Uterus (tissue), 4 donors: ENCODE data around the gene MFSD12. TPM values are rescaled to one million over a fixed set of nuclear protein-coding genes. Genes with fewer than 3 reads are reported as not detected.
"Not testable (repeated sequence)": the region's sequence is repeated elsewhere in the genome, so short reads cannot be mapped to it uniquely, and the experiment has no call there.

Source experiments
- DNase-seq, 2 donors: peaks; one replicate each; pipeline ENCODE4 v3.0.0-alpha.2; 2019 to 2020
- H3K27ac ChIP-seq, 2 donors: fragments of 200-600 bp; sonication (generic); 1 replicate in 1 of 2; 2 replicates in 1 of 2; pipeline ENCODE4 v1.5.1; 2016 to 2018
- H3K27me3 ChIP-seq, 2 donors: fragments of 200-600 bp; sonication (generic); one replicate each; pipeline ENCODE4 v1.5.1; 2018 to 2019; ENCODE audit warnings: control low read depth in 1 of 2
- H3K36me3 ChIP-seq, 2 donors: fragments of 200-600 bp; sonication (generic); one replicate each; pipeline ENCODE4 v1.5.1; 2019; ENCODE audit warnings: control low read depth in 1 of 2
- H3K4me1 ChIP-seq, 2 donors: fragments of 200-600 bp; sonication (generic); one replicate each; pipeline ENCODE4 v1.5.1; 2018 to 2019; ENCODE audit warnings: control low read depth in 1 of 2
- H3K4me3 ChIP-seq, 2 donors: fragments of 200-600 bp; sonication (generic); 1 replicate in 1 of 2; 2 replicates in 1 of 2; pipeline ENCODE4 v1.5.1; 2018 to 2019; ENCODE audit warnings: mild to moderate bottlenecking in 1 of 2
- H3K9me3 ChIP-seq, 2 donors: fragments of 200-600 bp; sonication (generic); one replicate each; pipeline ENCODE4 v1.5.1; 2019; ENCODE audit warnings: control low read depth in 1 of 2
- POLR2A ChIP-seq, 2 donors: fragments of 450-650 bp; IDR thresholded peaks; one replicate each; pipeline ENCODE4 v1.6.1; 2016; ENCODE audit warnings: antibody characterized with exemption in 2 of 2, mild to moderate bottlenecking in 1 of 2, moderate library complexity in 1 of 2
- intact Hi-C: fragments of 100-400 bp; cut with DNase I; formaldehyde crosslinking; loops from one replicate; pipeline ENCODE4 v1.15.1; 2023; ENCODE audit warnings: low total_unique reads
- total RNA-seq, 4 donors: library from RNA; depleted of rRNA in 3 of 4; stranded (reverse); fragments of >200 nt in 3 of 4; gene quantifications; one replicate each; pipeline versions ENCODE4 v1.1.0 to v1.2.4, GENCODE V29; 2014 to 2023
- TF ChIP-seq, protein P1 (sequence below), 4 experiments: fragments of 200-600 bp in 2 of 4; fragments of 450-650 bp in 2 of 4; sonication (generic) in 2 of 4; IDR thresholded peaks; one replicate each; pipeline ENCODE4 v1.5.1; 2016 to 2019; ENCODE audit warnings: antibody characterized with exemption in 4 of 4, mild to moderate bottlenecking in 2 of 4, moderate library complexity in 1 of 4
- donor health status: DM: yes; HTN: yes; CAD: no.

The MFSD12 gene
- total RNA-seq, 4 donors from 2014 or later: 0.59 to 44.9 (median 38.9) TPM

DNA sequence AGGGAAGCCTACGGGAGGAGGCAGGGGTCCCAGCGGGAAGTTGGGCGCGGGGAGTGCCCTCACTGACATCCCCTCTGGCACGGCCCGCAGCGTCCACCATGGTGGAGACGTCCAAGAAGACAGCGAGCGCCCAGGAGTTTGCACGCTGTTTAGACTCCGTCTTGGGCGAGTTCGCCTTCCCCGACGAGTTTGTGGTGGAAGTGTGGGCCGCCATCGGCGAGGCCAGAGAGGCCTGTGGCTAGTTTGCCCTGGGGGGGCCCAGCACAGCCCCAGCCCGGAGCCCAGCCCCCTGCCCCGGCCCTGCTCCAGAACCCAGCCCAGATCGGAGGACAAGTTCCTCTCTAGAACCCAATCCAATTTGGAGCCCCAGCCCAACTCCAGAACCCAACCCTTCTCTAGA is 32.6 kb upstream of the MFSD12 start:
- Histone ChIP-seq H3K27me3 (peaks cover 0 to 3% of the 10 kb centered on the region in 2 donors), H3K4me3 (no peak overlapping the region), H3K9me3 (no peaks in the 10 kb centered on the region), H3K4me1 (no peaks in the 10 kb centered on the region), H3K27ac (no peak overlapping the region), H3K36me3 (no peaks in the 10 kb centered on the region)
- TF ChIP-seq POLR2A (IDR thresholded peaks at IDR 0.05): no peak
- TF ChIP-seq, protein P1, sequence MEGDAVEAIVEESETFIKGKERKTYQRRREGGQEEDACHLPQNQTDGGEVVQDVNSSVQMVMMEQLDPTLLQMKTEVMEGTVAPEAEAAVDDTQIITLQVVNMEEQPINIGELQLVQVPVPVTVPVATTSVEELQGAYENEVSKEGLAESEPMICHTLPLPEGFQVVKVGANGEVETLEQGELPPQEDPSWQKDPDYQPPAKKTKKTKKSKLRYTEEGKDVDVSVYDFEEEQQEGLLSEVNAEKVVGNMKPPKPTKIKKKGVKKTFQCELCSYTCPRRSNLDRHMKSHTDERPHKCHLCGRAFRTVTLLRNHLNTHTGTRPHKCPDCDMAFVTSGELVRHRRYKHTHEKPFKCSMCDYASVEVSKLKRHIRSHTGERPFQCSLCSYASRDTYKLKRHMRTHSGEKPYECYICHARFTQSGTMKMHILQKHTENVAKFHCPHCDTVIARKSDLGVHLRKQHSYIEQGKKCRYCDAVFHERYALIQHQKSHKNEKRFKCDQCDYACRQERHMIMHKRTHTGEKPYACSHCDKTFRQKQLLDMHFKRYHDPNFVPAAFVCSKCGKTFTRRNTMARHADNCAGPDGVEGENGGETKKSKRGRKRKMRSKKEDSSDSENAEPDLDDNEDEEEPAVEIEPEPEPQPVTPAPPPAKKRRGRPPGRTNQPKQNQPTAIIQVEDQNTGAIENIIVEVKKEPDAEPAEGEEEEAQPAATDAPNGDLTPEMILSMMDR (IDR thresholded peaks at IDR 0.05): no peak
- intact Hi-C loops: no loop called here
- DNase-seq: no peak

DNA sequence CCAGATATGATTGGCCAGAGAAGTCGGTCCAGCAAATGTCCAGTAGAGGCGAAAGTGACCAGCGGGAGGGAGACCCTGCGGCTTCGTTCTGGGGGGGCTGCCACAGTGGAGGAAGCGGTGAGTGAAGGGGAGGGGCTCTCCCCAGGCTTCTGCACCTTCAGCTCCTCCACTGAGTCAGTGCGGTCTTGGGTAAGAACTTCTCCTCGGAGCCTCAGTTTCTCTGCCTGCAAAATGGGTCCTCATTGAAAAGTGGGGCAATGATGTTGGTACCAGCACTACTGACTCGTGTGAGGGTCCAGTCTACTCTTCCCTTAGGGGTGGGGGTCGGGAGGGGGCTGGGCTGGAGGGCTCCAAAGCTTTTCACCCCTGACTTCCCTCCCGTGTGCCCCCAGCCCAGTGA is 32.1 kb upstream of the MFSD12 start:
- intact Hi-C loops: no loop called here
- Histone ChIP-seq H3K27ac (no peak overlapping the region), H3K36me3 (no peaks in the 10 kb centered on the region), H3K27me3 (peaks cover 0 to 3% of the 10 kb centered on the region in 2 donors), H3K4me3 (no peak overlapping the region), H3K4me1 (no peaks in the 10 kb centered on the region), H3K9me3 (no peaks in the 10 kb centered on the region)
- TF ChIP-seq POLR2A (IDR thresholded peaks at IDR 0.05): no peak
- TF ChIP-seq, protein P1 (IDR thresholded peaks at IDR 0.05): no peak
- DNase-seq: no peak

DNA sequence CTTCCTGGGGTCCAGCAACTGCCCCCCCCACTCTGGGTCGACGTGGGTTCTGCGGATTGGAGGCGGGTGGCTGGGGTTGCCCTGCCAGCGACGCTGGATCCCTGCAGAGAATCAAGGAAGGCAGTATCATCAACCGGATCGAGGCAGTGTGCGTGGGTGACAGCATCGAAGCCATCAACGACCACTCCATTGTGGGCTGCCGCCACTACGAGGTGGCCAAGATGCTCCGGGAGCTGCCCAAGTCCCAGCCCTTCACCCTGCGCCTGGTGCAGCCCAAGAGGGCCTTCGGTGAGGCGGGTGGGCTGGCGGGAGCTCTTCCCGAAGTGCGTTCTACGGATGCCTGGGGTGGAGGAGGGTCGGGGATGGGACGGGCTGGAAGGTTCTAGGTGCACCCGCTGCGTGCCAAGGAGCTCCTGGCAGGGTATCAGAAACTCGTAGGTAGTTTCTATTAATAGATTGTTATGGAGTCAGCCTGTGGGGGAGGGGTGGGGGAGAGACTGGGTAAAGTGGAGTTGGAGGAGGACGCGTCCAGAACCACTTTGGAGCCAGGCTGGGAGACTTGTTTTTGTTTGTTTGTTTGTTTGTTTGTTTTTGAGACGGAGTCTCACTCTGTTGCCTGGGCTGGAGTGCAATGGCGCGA is 29.4 kb upstream of the MFSD12 start:
- Histone ChIP-seq H3K4me3 (no peak overlapping the region), H3K4me1 (no peaks in the 10 kb centered on the region), H3K27me3 (peaks cover 0 to 3% of the 10 kb centered on the region in 2 donors), H3K9me3 (no peaks in the 10 kb centered on the region), H3K36me3 (no peaks in the 10 kb centered on the region), H3K27ac (no peak overlapping the region)
- DNase-seq: no peak
- intact Hi-C loops: no loop called here
- TF ChIP-seq POLR2A (IDR thresholded peaks at IDR 0.05): no peak
- TF ChIP-seq, protein P1 (IDR thresholded peaks at IDR 0.05): no peak

DNA sequence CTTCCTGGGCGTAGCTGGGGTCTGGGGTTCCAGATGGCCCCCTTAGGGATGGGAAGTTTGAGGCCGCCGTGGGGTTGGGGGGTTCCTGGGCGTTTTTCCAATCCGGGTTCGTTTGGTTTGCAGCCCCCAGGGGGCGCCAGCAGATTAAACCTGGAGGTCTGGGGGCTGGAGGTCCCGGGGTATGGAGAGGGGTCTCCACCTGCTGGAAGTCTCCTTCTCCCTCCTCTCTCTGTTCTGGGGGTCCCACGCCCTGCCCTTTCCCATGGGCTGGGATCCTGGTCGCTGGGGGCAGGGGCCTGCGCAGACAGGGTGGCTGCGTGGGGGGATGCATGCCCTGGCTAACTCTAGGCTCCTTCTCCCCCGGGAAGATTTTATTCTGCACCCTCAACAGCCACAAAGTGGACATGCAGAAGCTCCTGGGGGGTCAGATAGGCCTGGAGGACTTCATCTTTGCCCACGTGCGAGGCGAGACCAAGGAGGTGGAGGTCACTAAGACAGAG is 28.8 kb upstream of the MFSD12 start:
- intact Hi-C loops: no loop called here
- Histone ChIP-seq H3K4me3 (peak overlapping the region in 1 of 2 donors; percentile 5), H3K27me3 (peaks cover 0 to 3% of the 10 kb centered on the region in 2 donors), H3K9me3 (no peaks in the 10 kb centered on the region), H3K36me3 (no peaks in the 10 kb centered on the region), H3K27ac (no peak overlapping the region), H3K4me1 (no peaks in the 10 kb centered on the region)
- no peak for TF ChIP-seq POLR2A (IDR thresholded peaks at IDR 0.05)
- TF ChIP-seq, protein P1 (IDR thresholded peaks at IDR 0.05): peak; percentile 37 to 54 (median 38)
- DNase-seq: no peak

DNA sequence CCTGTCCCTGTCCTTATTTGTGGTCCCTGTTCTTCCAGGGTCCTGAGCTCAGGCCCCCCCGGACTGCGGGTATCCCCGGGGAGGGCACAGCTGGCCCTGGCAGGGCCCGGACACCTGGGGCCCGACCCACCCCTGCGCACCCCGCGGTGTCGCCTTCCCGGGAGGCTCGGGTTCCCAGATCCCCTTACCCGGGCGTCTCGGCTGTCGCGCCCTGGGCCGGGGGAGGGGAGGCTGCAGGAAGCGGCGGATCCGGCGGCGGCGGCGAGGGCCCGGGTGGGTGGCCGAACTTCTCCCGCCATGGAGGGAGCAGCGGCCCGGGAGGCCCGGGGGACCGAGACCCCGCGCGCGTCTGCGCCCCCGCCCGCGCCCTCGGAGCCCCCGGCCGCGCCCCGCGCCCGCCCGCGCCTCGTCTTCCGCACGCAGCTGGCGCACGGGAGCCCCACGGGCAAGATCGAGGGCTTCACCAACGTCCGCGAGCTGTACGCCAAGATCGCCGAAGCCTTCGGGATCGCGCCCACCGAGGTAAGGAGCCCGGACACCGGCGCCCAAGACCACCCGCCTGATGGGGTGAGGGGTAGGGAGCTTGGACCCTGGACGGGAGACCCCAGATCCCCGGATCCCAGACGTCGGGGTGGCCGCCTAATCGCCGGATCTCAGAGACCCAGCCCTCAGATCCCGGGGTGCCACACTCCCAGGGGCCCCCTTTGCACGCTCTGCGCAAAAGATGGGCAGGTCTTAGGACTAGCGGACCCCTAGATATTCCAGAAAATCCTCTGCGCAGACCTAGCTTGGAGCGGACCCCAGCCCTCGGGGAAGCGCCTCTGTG is 28.1 kb upstream of the MFSD12 start, which contains the start of gene GIPC3:
GIPC3 (plus strand) TSS at position 178 of the 826 bp plus-strand sequence; CDS start at position 298, 120 bp downstream.
- peaks cover 0 to 3% of the 10 kb centered on the region in 2 donors for H3K27me3 ChIP-seq
- peak within 1 kb of the TSS in 1 of 2 donors; percentile 5 for H3K4me3 ChIP-seq
- intact Hi-C loops: no loop called here
- no peak within 1 kb of the TSS for H3K27ac ChIP-seq
- TF ChIP-seq, protein P1 (IDR thresholded peaks at IDR 0.05): no peak
- no peak for TF ChIP-seq POLR2A (IDR thresholded peaks at IDR 0.05)
- no peak for DNase-seq
- no peaks in the 10 kb centered on the region for H3K9me3 ChIP-seq
- no peaks in the 10 kb centered on the region for H3K36me3 ChIP-seq
- H3K4me1 ChIP-seq: no peaks in the 10 kb centered on the region

DNA sequence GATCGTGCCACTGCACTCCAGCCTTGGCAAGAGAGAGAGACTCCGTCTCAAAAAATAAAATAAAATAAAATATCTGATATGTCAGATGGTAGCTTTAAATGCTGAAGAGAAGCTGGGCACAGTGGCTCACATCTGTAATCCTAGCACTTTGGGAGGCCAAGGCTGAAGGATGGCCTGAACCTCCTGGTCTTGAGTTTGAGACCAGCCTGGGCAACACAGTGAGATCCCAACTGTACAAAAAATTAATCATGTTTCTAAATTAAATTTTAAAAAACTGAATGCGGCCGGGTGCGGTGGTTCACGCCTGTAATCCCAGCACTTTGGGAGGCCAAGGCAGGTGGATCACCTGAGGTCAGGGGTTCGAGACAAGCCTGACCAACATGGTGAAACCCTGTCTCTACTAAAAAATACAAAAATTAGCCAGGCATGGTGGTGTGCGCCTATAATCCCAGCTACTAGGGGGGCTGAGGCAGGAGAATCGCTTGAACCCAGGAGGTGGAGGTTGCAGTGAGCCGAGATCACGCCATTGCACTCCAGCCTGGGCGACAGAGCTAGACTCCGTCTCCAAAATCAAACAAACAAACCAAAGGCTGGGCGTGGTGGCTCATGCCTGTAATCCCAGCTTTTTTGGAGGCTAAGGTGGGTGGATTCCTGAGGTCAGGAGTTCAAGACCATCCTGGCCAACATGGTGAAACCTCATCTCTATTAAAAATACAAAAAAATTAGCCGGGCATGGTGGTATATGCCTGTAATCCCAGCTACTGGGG is 26.8 kb upstream of the MFSD12 start:
- H3K4me3 ChIP-seq, H3K9me3 ChIP-seq, H3K36me3 ChIP-seq, intact Hi-C loops, H3K27me3 ChIP-seq, H3K4me1 ChIP-seq, DNase-seq, H3K27ac ChIP-seq: not testable (repeated sequence)

DNA sequence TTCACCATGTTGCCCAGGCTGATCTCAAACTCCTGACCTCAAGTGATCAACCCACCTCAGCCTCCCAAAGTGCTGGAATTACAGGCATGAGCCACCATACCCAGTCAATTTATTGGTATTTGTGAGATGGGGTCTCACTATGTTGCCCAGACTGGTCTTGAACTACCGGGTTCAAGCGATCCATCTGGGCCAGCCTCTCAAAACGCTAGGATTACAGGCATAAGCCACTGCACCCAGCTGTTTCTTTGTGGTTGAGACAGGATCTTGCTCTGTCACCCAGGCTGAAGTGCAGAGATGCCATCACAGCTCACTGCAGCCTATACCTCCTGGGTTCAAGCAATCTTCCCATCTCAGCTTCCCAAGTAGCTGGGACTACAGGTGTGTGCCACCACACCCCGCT is 24.4 kb upstream of the MFSD12 start:
- intact Hi-C loops, DNase-seq: not testable (repeated sequence)

More for the DNA sequence above, 24.4 kb upstream of the MFSD12 start:
- not testable (repeated sequence) for H3K9me3 ChIP-seq, H3K4me3 ChIP-seq, H3K4me1 ChIP-seq, H3K36me3 ChIP-seq, H3K27ac ChIP-seq, H3K27me3 ChIP-seq
